HG02588 (cell line): ENCODE measurements around the gene SLC13A4.

Source experiments
- ATAC-seq: cut with Tn5 transposase; IDR thresholded peaks from one replicate; pipeline ENCODE4 v1.9.1; 2021; ENCODE audit warnings: mild to moderate bottlenecking, moderate library complexity; ENCODE audit not compliant: unreplicated experiment

The SLC13A4 gene

GRCh38 chr7:135721198-135721820, 6.7 kb downstream of the SLC13A4 start:
- ATAC-seq: no peak

DNA sequence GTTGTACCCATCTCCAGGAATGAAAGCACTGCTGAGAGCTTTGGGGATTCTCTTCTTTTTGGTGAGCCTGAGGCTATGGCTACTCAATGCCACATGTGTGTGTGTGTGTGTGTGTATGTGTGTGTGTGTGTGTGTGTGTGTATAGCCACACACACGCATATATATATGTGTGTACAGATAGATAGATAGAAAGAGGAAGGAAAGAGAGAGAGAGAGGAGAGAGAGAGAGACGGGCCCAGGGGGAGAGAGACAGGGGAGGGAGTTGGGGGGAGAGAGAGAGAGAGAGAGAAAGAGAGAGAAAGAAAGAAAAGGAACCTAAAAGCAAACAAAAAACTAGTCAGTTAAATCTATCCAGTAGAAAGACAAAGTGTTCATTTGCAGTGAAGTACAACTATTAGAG, 8.3 kb downstream of the SLC13A4 start:
- ATAC-seq: no peak

GRCh38 chr7:135718794-135719437, 9.1 kb downstream of the SLC13A4 start:
- ATAC-seq: no peak

- no peak for ATAC-seq
Measured at GRCh38 chr7:135718219-135718618, 9.8 kb downstream of the SLC13A4 start.

GRCh38 chr7:135717693-135718092, 10.3 kb downstream of the SLC13A4 start:
- ATAC-seq: no peak

DNA sequence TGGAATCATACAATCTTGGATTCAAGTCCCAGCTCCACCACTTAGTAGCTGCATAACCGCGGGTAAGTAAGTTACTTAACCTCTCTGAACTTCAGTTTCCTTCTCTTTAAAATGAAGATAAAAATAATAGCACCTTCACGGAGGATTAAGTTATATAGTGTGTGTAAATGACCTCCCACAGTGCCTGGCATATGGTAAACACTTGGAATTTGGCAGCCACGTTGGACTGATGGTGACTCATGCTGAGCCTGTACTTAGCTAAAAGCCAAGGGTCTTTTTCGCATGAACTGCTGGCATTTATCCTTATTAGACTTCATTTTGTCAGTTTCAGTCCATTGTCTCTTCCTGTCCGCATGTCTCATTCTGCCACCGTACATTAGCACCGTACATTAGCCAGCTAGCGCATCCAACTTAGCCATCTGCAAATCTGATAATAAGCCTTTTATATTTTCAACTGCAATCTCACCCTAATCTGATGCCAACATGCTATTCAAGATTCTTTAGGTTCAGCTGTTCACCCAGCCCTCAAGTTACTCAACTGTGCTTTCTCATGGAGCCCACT, 11.2 kb downstream of the SLC13A4 start:
- no peak for ATAC-seq

DNA sequence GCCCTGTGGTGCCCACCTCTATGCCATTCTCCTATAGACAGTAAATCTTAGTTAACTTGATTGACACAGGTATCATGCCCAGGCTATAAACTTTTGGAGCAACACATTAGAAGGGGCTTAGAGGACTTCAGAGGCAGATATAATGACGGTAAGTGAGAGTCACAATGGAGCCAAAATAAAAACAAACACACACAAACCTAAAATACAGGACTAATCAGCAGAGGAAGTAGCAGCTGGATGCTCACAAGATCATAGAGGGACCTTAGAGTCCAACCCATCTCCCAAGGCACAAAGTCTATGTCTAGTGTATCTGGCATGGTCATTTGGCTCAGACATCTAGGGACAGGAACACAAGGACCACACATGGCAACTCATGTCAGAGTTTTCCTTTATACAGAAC, 12.3 kb downstream of the SLC13A4 start:
- no peak for ATAC-seq

GRCh38 chr7:135715055-135715522, 12.9 kb downstream of the SLC13A4 start:
- no peak for ATAC-seq

- no peak for ATAC-seq
Measured at GRCh38 chr7:135714534-135715009, 13.4 kb downstream of the SLC13A4 start.

DNA sequence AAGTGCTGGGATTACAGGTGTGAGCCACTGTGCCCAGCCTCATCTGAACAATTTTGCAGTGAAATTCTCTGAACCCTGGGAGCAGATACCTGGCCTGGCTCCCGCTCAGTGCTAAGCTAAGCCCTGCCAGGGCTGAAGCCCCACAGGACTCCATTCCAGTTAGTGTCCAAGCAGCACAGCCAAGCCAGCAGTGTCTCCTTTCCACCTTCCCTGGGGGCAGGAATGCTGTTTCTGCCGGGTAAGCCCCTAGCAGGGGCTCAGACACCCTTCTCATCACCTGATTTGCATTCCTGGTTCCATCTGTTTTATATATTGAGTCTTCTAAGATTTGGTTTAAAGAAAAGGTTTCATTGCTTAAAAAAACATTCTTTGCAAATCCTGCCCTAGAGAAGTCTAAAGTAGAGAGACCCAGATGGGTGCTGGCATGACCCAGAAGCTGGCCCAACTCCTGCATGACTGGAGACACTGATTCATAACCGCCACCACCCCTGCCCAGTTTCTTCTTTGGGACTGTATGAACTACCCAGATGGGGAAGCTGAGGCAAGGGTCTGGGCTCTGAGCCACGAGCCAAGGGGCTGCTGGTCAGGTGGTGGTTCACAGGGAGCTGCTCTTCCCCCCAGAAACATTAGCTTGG, 14.0 kb downstream of the SLC13A4 start:
- ATAC-seq: no peak

GRCh38 chr7:135712796-135713195, 15.2 kb downstream of the SLC13A4 start:
- no peak for ATAC-seq

DNA sequence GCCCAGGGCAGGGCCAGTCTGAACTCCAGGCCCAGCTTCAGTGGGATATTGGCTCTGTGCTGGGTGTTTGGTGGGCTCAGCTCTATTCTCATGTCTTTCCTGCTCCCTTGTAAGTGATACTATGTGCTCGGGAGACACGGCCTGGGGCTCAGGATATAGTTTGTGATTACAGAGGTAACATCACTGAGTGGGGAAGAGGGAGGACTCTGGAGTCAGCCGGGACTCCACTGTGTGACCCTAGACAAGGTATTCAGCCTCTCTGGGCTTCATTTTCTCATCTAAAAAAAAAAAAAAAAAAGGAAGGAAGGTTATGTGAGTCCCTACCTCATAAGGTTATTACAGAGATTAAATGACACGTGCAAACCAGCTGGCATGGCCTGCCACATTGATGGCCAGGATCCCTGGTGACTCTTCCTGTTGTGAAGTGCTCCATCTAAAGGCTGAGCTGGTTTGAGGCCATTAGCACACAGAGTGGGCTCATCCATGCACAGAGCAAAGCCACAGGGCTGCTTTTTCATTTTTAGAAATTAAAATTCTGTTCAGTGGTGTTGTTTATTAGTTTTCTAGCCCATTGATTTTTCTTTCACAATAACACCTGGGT, 15.7 kb downstream of the SLC13A4 start:
- no peak for ATAC-seq

DNA sequence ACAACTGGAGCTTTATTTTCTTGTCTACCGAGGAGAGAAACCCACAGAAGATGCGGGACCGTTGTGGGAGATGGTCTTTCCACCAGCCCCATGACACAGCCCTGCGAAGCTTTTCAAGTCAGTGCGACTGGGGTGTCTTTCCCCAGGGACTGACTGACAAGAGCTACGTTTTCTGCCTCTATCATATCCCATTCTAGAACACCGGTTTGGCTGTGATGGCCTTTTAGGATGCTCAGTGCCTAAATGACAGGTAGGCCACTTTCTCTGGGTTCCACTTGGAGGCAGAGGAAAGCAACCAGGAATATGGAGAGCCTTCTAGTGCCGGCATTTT, 16.9 kb downstream of the SLC13A4 start:
- ATAC-seq: no peak

- no peak for ATAC-seq
Measured at GRCh38 chr7:135710417-135711138, 17.4 kb downstream of the SLC13A4 start.

GRCh38 chr7:135709508-135709907, 18.5 kb downstream of the SLC13A4 start:
- ATAC-seq: no peak

DNA sequence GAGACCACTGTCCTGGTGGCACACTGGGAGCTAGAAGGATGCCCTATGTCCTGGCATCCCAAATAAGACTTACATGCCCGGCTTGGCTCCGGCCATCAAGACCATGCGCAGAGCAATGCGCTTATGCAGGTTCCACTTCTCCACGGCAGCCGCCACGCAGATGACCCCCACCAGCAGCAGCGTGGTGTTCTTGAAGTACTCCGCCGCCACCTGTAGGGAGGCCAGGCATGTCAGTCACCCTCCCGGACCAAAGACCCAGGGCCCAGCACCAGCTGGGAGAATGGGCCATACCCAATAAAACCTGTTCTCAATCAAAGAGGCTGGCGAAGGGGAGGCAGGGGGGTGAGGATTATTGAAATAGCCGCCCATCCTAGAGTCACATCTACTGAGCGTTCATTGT, 19.9 kb downstream of the SLC13A4 start:
- ATAC-seq: no peak

- no peak for ATAC-seq
Measured at GRCh38 chr7:135707570-135707966, 20.4 kb downstream of the SLC13A4 start.

- ATAC-seq: no peak
Measured at GRCh38 chr7:135706858-135707569, 21.0 kb downstream of the SLC13A4 start.

DNA sequence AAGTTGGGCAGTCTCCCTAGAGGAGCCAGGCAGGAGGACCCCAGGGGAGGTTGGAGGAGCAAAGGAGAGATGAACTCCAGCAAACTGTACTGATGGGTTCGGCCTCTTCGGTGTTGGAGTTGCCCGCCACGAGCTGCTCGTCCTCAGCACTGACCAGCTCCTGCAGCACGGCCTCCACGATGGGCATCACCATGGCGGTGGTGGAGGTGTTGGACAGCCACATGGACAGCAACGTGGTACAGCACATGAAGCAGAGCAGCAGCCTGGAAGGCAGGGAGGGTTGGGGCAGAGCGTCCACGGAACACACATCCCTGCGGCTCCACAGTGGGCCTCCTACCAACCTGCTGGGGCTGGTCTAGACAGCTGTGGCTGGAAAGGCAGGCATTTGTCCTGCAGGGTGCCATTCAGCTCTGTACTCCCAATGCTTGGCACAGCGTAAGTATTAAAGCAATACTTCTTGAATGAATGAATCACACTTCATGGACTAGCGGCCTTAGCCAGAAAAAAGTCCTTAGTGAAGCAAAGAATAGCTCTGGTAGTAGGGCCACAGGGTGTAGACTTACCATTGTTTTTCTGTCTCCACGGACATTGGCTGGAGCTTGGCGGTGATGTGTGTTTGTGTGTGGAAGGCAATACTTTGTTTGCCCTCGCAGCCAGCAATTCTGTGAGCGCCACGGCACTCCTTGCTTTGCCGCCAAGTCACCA, 21.8 kb downstream of the SLC13A4 start:
- ATAC-seq: no peak

GRCh38 chr7:135704698-135705097, 23.3 kb downstream of the SLC13A4 start:
- no peak for ATAC-seq
